GM03348 (cell line): ENCODE results near the gene SPDYE3.
"Not testable (repeated sequence)": the region's sequence is repeated elsewhere in the genome, so short reads cannot be mapped to it uniquely, and the experiment has no call there.

Experiments
- DNase-seq: peaks from one replicate; pipeline ENCODE4 v3.0.0; 2012; ENCODE audit warnings: low spot score

Gene SPDYE3

GRCh38 chr7:100352230-100352781 lies 44.8 kb downstream of the SPDYE3 start:
- not testable (repeated sequence) for DNase-seq

DNA sequence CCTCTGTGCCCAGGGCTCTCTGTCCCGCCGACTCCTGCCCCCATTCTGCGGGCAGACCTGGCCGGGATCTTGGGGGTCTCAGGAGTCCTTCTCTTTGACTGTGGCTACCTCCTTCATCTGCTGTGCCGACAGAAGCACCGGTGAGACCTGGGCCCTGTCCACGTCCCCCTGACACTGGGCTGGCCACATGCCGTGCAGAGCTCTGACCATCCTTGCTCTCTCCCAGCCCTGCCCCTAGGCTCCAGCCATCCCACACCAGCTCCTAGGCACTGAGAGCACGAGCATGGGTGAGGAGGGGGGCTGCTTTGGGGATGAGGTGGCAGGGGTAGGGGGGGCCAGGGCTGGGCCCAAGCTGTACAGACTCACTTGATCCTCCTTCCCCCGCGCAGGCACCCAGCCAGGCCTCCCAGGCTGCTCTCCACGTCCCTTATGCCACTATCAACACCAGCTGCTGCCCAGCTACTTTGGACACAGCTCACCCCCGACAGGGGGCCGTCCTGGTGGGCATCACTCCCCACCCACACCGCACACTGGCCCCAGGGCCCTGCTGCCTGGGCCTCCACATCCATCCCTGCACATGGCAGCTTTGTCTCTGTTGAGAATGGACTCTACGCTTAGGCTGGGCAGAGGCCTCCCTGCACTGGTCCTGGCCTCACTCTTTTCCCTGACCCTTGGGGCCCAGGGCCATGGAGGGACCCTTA lies 45.6 kb downstream of the SPDYE3 start:
- no peak for DNase-seq

DNA sequence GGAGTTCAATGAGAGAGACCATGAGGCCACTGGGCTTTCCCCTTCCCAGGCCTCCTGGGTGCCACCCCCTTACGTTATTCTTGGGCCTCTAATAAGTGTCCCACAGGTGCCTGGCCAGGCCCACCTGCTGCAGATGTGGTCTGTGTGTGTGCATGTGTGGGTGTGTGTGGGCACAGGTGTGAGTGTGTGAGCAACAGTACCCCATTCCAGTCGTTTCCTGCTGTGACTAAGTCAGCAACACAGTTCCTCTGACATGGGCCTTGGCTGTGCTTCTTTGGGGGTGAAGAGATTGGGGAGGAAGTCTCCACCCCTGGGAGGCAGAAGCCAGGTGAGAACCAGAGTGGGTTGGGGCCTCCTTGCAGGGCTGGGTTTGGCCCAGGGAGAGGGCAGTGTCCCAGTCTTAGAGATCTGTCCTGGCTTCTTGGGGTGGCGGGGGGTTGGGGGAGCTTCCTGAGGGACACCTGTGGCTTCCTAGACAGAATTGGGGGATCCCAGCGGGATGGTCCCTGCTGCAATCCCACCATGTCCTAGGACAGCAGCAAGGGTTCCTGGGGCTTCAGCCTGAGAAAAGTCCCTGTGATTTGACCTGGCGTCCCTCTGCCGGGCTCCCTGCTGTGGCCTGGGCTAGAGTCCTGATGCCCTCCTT lies 46.3 kb downstream of the SPDYE3 start:
- DNase-seq, result no peak

- DNase-seq, result no peak
Measured at GRCh38 chr7:100356416-100357068, 49.0 kb downstream of the SPDYE3 start.

- no peak for DNase-seq
Measured at GRCh38 chr7:100357131-100357561, 49.6 kb downstream of the SPDYE3 start.

DNA sequence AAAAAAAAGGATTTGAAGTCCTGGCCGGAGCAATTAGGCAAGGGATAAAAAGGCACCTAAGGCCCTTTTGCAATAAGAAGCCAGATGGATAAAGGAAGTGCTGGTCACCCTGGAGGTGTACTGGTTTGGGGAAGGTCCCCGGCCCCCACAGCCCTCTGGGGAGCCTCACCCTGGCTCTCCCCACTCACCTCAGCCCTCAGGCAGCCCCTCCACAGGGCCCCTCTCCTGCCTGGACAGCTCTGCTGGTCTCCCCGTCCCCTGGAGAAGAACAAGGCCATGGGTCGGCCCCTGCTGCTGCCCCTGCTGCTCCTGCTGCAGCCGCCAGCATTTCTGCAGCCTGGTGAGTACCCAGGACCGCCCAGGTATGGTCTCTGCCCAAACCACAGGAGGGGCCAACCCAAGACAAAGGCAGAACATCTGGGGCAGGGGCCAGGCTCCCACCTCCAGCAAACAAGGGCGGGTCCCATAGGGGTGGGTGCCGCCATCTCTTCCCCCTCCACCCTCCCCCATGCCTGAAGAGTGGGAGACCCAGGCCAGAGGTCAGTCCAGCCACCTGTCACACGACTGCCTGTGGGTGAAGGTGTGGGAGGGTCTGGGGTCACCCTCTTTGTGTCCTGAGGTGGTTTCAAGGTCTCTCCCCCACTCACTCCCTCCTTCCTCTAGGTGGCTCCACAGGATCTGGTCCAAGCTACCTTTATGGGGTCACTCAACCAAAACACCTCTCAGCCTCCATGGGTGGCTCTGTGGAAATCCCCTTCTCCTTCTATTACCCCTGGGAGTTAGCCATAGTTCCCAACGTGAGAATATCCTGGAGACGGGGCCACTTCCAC lies 50.7 kb downstream of the SPDYE3 start, which contains the start of gene PILRB:
PILRB (plus strand) TSS at position 91 of the 830 bp plus-strand sequence; CDS start at position 277, 186 bp downstream.
- no peak for DNase-seq

DNA sequence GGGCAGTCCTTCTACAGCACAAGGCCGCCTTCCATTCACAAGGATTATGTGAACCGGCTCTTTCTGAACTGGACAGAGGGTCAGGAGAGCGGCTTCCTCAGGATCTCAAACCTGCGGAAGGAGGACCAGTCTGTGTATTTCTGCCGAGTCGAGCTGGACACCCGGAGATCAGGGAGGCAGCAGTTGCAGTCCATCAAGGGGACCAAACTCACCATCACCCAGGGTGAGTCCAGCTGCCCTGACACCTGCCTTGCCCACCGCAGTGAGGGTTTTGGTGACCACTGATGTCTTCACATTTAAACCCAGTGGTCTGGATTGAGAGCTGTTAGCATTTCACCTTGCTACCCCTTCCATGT lies 51.3 kb downstream of the SPDYE3 start:
- DNase-seq, result no peak

GRCh38 chr7:100360135-100360854 lies 52.8 kb downstream of the SPDYE3 start:
- DNase-seq, result no peak

DNA sequence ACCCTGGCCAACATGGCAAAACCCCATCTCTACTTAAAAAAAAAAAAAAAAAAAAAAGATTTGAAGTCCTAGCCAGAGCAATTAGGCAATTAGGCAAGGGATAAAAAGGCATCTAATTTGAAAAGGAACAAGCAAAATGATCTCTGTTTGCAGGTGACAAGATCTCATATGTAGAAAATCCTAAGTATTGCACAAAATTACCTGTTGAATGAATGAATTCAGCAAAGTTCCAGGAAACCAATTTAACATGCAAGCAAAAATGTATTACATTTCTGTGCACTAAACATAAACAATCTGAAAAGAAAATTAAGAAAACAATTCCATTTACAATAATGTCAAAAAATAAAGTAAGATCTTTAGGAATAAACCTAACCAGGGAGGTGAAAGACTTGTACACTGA lies 55.6 kb downstream of the SPDYE3 start:
- DNase-seq, result no peak

DNA sequence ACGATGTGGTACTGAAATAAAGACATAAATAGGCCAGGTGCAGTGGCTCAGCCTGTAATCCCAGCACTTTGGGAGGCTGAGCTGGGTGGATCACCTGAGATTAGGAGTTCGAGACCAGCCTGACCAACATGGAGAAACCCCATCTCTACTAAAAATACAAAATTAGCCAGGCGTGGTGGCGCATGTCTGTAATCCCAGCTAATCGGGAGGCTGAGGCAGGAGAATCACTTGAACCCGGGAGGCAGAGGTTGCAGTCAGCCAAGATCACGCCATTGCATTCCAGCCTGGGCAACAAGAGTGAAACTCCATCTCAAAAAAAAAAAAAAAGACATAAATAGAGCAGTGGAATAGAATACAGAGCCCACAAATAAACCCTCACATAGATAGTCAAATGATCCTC lies 56.3 kb downstream of the SPDYE3 start:
- DNase-seq, result not testable (repeated sequence)

DNA sequence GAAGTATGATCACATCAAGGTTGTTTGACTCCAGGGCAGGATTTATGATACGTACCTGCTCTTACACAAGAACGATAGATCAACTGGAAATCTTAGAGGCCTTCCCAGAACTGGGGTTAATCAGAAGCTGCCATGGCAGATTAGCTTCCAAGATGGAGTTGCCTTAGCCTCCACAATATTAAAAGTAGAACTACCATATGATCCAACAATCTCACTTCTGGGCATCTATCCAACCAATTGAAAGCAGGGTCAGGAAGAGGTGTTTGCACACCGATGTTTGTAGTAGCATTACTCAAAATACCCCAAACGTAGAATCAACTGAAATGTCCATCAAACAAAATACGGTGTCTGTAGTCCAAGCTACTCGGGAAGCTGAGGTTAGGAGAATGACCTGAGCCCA lies 57.0 kb downstream of the SPDYE3 start:
- DNase-seq, result no peak

DNA sequence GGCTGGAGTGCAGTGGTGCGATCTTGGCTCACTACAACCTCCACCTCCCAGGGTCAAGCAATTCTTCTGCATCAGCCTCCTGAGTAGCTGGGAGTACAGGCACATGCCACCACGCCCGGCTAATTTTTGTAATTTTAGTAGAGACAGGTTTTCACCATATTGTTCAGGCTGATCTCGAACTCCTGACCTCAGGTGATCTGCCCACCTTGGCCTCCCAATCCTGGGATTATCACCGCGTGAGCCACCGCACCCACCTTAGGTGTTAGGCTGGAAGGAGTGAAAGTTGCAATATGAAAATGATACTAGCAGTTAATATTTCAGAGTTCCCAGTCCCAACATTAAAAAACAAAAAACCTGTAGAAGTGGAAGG lies 58.5 kb downstream of the SPDYE3 start:
- not testable (repeated sequence) for DNase-seq

GRCh38 chr7:100366411-100367250 lies 59.1 kb downstream of the SPDYE3 start:
- no peak for DNase-seq

- no peak for DNase-seq
Measured at GRCh38 chr7:100367251-100367620, 59.7 kb downstream of the SPDYE3 start.

GRCh38 chr7:100367676-100368613 lies 60.4 kb downstream of the SPDYE3 start:
- no peak for DNase-seq

DNA sequence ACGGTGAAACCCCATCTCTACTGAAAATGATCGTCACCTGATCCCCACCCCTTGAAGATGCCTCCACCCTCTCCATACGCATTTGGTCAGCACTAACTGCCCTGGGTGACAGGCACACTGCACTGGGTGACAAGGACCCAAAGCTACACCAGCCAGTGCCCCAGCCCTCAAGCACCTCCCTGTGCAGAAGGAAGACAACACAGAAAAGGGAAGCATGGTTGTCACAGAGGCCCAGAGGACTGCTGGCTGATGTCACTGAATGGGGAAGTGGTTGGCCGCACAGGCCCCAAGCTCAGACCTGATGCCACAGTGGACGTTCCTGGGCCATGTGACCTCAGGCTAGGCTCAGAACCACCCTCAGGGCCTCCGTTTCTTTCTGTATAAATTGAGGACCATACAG lies 61.6 kb downstream of the SPDYE3 start:
- DNase-seq, result no peak

GRCh38 chr7:100370303-100370702 lies 62.8 kb downstream of the SPDYE3 start:
- DNase-seq, result no peak

- DNase-seq, result no peak
Measured at GRCh38 chr7:100370746-100371145, 63.2 kb downstream of the SPDYE3 start.

GRCh38 chr7:100371561-100372171 lies 64.2 kb downstream of the SPDYE3 start:
- DNase-seq, result no peak
